Coronary artery (tissue), 2 donors: ENCODE results near the gene BICDL1.
A peak's percentile ranks its signal among the peaks of the same experiment; 100 is the strongest.

Experiments used
- DNase-seq: peaks from one replicate; pipeline ENCODE4 v3.0.0-alpha.2; 2017; ENCODE audit warnings: low spot score
- H3K27ac ChIP-seq, 2 donors: fragments of 200-600 bp; sonication (generic); one replicate each; pipeline ENCODE4 v1.5.1; 2016 to 2019
- H3K4me3 ChIP-seq: fragments of 200-600 bp; sonication (generic); 2 replicates; pipeline ENCODE4 v1.5.1; 2016; ENCODE audit warnings: mild to moderate bottlenecking, moderate library complexity
- TF ChIP-seq, protein P1 (sequence below): fragments of 200-600 bp; sonication (generic); IDR thresholded peaks from one replicate; pipeline ENCODE4 v1.5.1; 2019; ENCODE audit warnings: antibody characterized with exemption

The BICDL1 gene

DNA sequence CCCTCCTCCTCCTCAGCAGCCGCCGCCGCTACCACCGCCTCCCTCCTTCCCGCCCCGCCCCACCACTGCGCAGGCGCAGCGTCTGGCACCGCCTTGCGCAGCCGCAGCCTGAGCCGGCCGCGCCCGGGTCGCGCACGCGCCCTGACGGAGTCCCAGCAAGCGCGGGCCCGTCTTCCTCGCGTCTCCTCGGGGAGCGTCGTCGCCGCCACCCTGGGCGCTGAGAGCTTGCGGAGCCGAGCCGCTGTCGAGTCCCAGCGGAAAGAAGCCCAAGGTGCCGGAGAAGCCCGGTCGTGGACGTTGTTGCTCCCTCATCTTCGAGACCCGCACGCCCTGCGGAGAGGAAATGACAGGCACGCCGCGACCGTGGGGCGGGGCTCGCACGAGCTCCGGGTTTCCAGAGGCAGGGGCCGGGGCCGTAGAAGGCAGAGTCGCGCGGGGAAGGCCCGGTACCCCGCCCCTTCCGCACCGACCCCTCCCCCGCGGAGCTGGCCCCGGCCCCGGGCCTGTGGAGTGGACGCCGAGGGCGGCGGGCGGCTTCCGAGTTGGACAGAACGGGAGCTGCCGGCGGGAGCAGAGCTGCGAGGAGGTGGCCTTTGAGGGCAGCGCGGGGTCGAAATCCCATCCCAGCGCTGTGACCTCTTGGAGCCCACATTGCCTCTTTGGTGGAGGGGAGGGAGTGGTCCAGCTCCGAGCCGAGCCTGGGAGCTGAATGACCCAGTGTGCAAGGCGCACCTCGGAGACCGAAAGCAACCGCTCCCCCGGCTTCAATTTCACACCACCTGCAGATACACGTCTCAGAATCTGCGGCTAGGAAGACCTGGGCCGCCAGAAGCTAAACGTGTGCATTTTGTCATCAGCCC lies 128.0 kb downstream of the BICDL1 start:
- Histone ChIP-seq H3K27ac (peak overlapping the region; percentile 85 to 94), H3K4me3 (peak overlapping the region; percentile 93)
- DNase-seq, result peak; percentile 96
- TF ChIP-seq, protein P1, sequence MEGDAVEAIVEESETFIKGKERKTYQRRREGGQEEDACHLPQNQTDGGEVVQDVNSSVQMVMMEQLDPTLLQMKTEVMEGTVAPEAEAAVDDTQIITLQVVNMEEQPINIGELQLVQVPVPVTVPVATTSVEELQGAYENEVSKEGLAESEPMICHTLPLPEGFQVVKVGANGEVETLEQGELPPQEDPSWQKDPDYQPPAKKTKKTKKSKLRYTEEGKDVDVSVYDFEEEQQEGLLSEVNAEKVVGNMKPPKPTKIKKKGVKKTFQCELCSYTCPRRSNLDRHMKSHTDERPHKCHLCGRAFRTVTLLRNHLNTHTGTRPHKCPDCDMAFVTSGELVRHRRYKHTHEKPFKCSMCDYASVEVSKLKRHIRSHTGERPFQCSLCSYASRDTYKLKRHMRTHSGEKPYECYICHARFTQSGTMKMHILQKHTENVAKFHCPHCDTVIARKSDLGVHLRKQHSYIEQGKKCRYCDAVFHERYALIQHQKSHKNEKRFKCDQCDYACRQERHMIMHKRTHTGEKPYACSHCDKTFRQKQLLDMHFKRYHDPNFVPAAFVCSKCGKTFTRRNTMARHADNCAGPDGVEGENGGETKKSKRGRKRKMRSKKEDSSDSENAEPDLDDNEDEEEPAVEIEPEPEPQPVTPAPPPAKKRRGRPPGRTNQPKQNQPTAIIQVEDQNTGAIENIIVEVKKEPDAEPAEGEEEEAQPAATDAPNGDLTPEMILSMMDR, result no peak

DNA sequence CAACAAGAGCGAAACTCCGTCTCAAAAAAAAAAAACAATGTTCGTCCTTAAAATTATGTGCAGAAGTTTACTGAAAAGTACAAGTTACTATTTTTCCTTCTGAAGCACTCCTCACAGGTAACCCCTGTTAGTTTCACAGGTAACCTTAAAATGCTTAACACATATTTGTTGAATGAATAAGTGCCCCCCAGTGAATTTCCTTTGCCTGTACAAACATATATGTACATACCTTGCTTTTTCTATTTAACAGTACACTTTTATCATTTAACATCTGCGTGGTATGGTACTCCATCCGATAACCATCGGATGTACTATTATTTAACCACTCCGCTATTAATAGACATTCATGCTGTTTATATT lies 128.9 kb downstream of the BICDL1 start:
- DNase-seq, result no peak
- peak overlapping the region; percentile 93 for H3K4me3 ChIP-seq
- TF ChIP-seq, protein P1, result no peak
- no peak overlapping the region for H3K27ac ChIP-seq

DNA sequence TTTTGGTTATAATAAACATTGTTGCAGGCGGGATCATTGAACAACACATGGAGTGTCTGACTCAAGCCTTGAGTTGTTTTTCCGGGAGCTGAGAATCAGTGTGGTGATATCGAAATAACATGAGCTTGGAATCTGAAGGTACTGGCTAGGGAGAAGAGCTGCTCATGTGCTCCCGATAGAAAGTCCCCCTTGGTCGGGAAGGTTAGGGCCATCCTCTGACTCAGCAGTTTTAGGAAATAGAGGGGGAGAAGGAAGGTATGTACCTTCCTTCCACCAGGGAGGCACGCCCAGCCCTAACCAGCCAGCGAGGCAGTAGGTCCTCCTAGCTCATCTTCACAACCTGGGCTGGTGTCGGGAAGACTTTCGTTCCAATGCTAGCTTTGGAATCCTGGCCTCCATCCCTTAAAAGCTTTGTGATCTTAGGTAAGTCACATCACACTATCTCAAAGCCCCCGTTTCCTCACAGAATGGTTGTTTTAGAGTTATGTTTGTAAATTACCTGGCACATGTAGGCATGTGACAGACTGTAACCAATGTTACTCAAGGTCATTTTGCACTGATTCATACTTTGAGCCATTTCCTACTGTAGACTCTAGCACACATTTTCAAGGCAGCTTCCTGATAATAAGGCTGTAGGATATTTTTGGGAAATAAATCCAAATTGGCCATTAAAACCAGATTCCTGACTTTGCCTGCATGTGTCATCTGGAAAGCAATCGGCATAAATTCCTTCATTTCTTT lies 129.5 kb downstream of the BICDL1 start:
- Histone ChIP-seq H3K27ac (no peak overlapping the region), H3K4me3 (peak overlapping the region; percentile 93)
- no peak for DNase-seq
- TF ChIP-seq, protein P1, result no peak

DNA sequence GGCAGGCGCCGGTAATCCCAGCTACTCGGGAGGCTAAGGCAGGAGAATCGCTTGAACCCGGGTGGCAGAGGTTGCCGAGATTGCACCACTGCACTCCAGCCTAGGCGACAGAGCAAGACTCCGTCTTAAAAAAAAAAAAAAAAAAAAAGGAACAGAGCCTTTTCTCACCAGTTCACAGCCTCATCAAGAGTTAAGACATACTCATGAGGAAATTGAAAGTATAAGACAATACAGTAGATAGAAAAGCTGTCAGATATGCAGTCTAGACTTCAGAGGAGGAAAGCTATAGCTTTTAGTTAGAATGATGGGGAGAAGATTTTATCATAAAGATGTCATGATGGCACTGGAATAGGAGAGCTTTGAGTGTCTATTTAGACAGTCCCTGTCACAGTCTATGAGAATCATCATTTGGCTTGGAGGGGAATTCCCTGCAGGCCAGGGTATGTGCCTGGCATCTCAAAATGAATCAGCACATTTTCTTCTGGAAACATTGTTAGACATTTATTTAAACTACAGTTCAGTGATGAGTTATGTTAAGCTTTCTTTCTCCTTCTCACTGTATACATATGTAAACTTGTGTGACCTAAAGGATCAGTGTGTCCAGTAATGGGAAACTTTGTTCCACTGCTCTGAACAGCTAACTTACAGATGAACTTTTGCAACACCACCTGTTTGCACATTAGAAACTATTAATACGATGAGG lies 130.4 kb downstream of the BICDL1 start:
- Histone ChIP-seq H3K27ac (no peak overlapping the region), H3K4me3 (no peak overlapping the region)
- TF ChIP-seq, protein P1, result no peak
- DNase-seq, result no peak

DNA sequence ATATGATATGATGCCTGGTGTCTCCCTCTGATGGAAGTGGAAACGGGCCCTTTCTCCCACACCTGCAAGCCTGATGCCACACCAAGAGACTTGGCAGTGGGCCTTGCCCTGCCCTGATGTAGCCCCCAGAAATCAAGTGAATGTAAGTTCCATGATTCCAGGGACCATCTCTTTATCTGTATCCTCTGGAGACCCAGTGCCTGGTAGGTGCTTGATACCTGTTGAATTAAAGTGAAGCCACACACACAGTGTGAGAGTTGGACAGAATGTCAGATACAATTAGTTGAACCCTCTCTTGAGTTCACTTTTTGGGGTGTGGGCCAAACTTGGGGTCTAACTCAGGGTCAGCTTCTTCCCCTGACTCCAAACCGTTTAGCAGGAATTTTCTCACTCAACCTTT lies 132.3 kb downstream of the BICDL1 start:
- no peak for DNase-seq
- H3K27ac ChIP-seq, result no peak overlapping the region
- TF ChIP-seq, protein P1, result no peak
- H3K4me3 ChIP-seq, result no peak overlapping the region

DNA sequence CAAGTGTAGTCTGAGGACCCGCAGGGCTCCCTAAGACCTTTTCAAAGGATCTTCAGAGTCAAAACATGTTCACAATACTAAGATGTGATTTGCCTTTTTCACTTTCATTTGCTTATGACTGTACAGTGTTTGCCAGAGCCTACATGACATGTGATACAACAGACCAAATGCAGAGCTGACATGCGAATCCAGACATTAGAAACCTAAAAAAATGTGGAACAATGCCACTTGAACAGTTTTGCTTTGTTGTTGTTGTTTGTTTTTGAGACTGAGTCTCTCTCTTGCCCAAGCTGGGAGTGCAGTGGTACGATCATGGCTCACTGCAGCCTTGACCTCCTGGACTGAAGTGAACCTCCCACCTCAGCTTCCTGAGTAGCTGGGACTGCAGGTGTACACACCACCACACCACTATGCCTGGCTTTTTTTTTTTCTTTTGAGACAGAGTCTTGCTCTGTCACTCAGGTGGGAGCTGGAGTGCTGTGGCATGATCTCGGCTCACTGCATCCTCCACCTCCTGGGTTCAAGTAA lies 132.8 kb downstream of the BICDL1 start:
- TF ChIP-seq, protein P1, result no peak
- Histone ChIP-seq H3K27ac (no peak overlapping the region), H3K4me3 (no peak overlapping the region)
- DNase-seq, result no peak
